Measurements from ENCODE around the gene HERC6.

HERC6 gene

DNA sequence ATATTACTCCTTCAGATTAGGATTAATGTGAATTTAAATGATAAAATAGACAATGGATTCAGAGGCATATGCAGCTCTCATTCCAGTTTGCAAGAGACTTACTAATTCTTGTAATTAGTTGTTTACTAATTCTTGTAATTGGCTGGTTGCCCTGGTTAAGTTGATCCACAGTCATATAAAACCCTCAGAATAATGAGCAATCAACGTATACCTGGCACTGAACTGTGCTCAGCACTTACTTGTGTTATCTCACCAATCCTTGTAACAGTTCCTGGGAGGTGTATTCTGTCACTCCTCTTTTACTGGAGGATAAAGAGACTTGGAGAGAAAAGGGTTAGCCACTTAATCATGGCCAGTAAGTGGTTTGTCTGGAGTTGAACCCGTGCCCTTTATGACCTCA, 88.7 kb downstream of the HERC6 start:
- no peaks in the 10 kb centered on the region for H3K27me3 ChIP-seq (ENCODE audit: low read depth)
- no peaks in the 10 kb centered on the region for H3K4me1 ChIP-seq
- no peak for DNase-seq (ENCODE audit: low spot score in 2 of 2)
- no peaks in the 10 kb centered on the region for H3K36me3 ChIP-seq (replicated peaks)
- in situ Hi-C loops (cut with MboI; ENCODE audit: low sequenced_read_pairs): no loop called here
- H3K4me3 ChIP-seq: no peak overlapping the region
- no peaks in the 10 kb centered on the region for H3K9me3 ChIP-seq

DNA sequence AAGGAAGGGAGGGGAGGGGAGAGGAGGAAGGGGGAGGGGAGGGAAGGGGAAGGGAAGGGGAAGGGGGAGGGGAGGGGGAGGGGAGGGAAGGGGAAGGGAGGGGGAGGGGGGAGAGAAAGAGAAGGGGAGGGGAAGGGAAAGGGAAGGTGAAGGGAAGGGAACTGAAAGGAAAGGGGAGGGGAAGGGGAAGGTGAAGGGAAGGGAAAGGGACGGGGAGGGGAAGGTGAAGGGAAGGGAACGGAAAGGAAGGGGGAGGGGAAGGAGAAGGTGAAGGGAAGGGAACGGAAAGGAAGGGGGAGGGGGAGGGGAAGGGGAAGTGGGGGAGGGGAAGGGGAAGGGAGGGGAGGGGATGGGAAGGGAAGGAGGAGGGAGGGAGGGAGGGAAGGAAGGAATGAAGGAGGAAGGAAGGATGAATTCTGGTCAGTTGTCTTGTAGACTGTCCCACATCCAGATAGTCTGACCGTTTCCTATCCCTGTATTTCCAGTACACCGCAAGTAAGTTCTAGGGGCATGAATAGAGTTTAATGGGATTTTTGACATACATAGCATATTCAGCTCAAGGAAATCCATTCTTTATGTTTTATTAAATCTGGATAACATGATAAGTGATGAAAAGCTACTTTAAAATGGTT, 98.7 kb downstream of the HERC6 start:
- Histone ChIP-seq H3K36me3 (replicated peaks) (no peaks in the 10 kb centered on the region), H3K9me3 (no peaks in the 10 kb centered on the region), H3K27me3 (ENCODE audit: low read depth) (no peaks in the 10 kb centered on the region), H3K4me1 (peaks cover 10% of the 10 kb centered on the region), H3K4me3 (no peak overlapping the region)
- in situ Hi-C loops (cut with MboI; ENCODE audit: low sequenced_read_pairs): no loop called here
- DNase-seq (ENCODE audit: low spot score in 2 of 2): no peak

DNA sequence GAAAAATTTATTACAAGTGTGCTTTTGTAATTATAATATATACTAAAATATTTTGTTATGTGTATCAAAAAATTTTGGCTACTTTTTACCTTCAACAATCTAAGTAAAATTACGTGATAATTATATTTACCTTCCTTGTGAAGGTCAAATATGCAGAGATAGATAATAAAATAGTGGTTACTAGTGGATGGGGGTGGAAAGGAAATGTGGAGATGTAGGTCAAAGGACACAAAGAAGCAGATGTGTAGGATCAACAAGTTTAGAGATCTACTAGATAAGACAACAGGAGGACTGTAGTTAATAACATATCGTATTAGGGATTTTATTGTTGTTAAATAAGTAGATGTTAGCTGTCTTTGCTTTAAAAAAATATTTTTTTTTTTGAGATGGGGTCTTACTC, 99.6 kb downstream of the HERC6 start:
- H3K4me1 ChIP-seq: peaks cover 10% of the 10 kb centered on the region
- DNase-seq (ENCODE audit: low spot score in 2 of 2): no peak
- in situ Hi-C loops (cut with MboI; ENCODE audit: low sequenced_read_pairs): no loop called here
- no peaks in the 10 kb centered on the region for H3K27me3 ChIP-seq (ENCODE audit: low read depth)
- no peak overlapping the region for H3K4me3 ChIP-seq
- H3K9me3 ChIP-seq: no peaks in the 10 kb centered on the region
- no peaks in the 10 kb centered on the region for H3K36me3 ChIP-seq (replicated peaks)

DNA sequence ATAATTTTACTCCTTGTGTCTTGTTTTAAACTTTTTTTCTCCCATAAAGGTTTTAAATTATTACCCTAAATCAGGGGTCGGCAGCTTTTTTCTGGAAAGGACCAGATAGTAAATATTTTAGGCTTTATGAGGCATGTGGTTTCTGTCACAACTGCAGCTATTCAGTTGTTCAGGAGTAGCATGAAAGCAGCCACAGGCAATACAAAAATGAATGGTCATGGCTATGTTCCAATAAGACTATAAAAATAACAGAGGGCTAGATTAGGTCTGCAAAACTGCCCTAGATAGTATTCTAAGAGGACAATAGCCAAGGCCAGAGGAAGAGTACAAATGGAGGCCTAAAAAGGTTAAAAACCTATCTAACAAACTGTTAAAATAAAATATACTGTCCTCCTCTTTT, 102.9 kb downstream of the HERC6 start:
- Histone ChIP-seq H3K36me3 (replicated peaks) (no peaks in the 10 kb centered on the region), H3K27me3 (ENCODE audit: low read depth) (no peaks in the 10 kb centered on the region), H3K9me3 (no peaks in the 10 kb centered on the region), H3K4me1 (peaks cover 5% of the 10 kb centered on the region; the same call in 1 of the 2 replicates), H3K4me3 (no peak overlapping the region)
- in situ Hi-C loops (cut with MboI; ENCODE audit: low sequenced_read_pairs): no loop called here
- no peak for DNase-seq (ENCODE audit: low spot score in 2 of 2)

DNA sequence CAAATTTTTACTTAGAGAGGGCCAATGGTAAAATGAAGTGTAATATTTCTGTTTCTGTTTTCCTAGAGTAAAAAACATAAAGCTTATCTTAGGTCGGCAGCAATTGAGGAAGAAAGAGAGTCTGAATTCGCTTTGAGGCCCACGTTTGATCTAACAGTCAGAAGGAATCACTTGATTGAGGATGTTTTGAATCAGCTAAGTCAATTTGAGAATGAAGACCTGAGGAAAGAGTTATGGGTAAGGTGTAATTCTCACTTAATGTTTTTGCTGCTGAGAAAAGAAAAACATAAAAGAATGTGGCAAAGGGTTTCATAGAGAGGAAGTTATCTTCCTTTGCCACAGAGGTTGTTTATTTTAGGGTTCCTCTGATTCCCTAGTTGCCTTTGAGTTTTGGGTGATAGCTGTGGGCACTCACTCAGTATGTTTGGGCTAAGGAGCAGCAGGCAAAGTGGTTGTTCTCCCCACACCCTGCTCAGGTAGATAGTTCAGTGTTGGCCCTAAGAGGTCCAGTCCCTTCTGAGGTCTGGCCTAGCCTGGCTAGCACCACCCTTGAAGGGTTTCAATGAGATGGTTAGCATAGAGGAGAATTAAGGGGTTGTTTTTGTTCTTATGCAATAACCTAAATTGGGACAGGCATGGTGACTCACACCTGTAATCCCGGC, 110.6 kb downstream of the HERC6 start:
- H3K4me1 ChIP-seq: no peaks in the 10 kb centered on the region
- DNase-seq (ENCODE audit: low spot score in 2 of 2): no peak
- in situ Hi-C loops (cut with MboI; ENCODE audit: low sequenced_read_pairs): no loop called here
- no peaks in the 10 kb centered on the region for H3K27me3 ChIP-seq (ENCODE audit: low read depth)
- H3K9me3 ChIP-seq: no peaks in the 10 kb centered on the region
- no peaks in the 10 kb centered on the region; the same call in 1 of the 2 replicates for H3K36me3 ChIP-seq (replicated peaks)
- no peak overlapping the region for H3K4me3 ChIP-seq

Measured in HAP-1 (cell line).